ENCODE measurements around the gene PDE1A.
"Not testable (repeated sequence)": the region's sequence is repeated elsewhere in the genome, so short reads cannot be mapped to it uniquely, and the experiment has no call there.

- TF ChIP-seq CEBPZ (IDR thresholded peaks at IDR 0.05; ENCODE audit: low read length); ARID2 (CRISPR knock-in tag; IDR thresholded peaks at IDR 0.05; ENCODE audit: borderline replicate concordance); POLR2AphosphoS2 (IDR thresholded peaks at IDR 0.05; ENCODE audit: low read depth, low read length); ZNF703 (CRISPR knock-in tag; IDR thresholded peaks at IDR 0.05; ENCODE audit: borderline replicate concordance); RBAK (CRISPR knock-in tag; IDR thresholded peaks at IDR 0.05); EED (CRISPR knock-in tag; IDR thresholded peaks at IDR 0.05); CHD2 (IDR thresholded peaks at IDR 0.05; ENCODE audit: low read depth, low read length); CTCF (CRISPR knock-in tag; IDR thresholded peaks at IDR 0.05); ZBTB2 (CRISPR knock-in tag; IDR thresholded peaks at IDR 0.05; ENCODE audit: low read depth); THAP11 (CRISPR knock-in tag; IDR thresholded peaks at IDR 0.05): not testable (repeated sequence)
These were observed 40.5 kb downstream of the PDE1A start for GRCh38 chr2:182386267-182386880.

All from HepG2 (cell line).